Measurements from ENCODE around the gene AKAP8L. TPM values are rescaled to one million over a fixed set of nuclear protein-coding genes. Genes with fewer than 3 reads are reported as not detected.

AKAP8L gene
- total RNA-seq, 4 donors from 2014 or later = 52.8 to 87.8 (median 69.4) TPM

DNA sequence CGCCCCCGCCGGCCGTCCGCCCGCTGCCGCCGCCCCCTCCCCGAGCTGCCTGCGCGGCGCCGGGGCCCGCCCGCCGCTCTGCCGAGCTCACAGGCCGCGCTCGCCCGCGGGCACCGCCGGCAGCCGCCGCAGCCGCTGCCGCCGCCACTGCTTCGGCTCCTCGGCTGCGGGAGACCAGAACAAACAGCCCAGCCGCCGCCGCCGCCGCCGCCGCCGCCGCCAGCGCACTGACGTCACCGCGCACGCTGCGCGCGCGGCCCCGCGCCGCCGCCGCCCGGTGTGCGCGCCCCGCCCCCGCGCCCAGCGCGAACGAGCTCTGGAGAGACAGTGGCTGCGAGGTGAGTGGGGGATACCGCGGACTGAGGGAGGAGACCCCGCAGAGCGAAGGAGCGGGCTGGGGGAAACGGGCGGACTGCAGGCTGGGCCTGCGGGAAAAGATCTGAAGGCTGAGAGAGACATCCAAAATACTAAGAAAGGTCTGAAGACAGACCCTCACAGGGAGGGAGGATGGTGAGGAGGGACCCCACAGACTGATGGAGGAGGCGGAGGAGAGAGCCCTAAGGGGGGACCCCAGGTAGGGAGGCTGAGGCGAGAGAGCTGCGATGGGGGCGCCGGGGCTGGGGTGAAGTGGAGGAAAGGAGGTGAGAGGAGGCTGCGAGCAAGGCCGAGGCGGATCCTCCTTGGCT, 86.3 kb downstream of the AKAP8L start, which contains the start of gene BRD4:
BRD4 (minus strand) TSS at position 229 of the 686 bp plus-strand sequence. CDS start 59,440 bp downstream, outside the sequence.
- peak in 1 of 2 donors; percentile 69 for TF ChIP-seq POLR2AphosphoS5 (IDR thresholded peaks at IDR 0.05)
- TF ChIP-seq EP300 (IDR thresholded peaks at IDR 0.05) = no peak
- H3K27ac ChIP-seq (replicated peaks in 1 of 4) = peak within 1 kb of the TSS; percentile 87 to 96 (median 94)
- WGBS = 9% methylated on average over 17 of the region's 81 CpGs
- intact Hi-C loops (cut with DNase I) = no loop called here
- H3K27me3 ChIP-seq = no peaks in the 10 kb centered on the region
- H3K36me3 ChIP-seq = peaks cover 0 to under 1% (median 0%) of the 10 kb centered on the region in 4 donors
- no peaks in the 10 kb centered on the region for H3K9me3 ChIP-seq
- DNase-seq (ENCODE audit: extremely low spot score) = no peak
- H3K4me3 ChIP-seq = peak within 1 kb of the TSS; percentile 92 to 99 (median 94)
- H3K4me1 ChIP-seq = peaks cover 47 to 56% (median 54%) of the 10 kb centered on the region in 4 donors

DNA sequence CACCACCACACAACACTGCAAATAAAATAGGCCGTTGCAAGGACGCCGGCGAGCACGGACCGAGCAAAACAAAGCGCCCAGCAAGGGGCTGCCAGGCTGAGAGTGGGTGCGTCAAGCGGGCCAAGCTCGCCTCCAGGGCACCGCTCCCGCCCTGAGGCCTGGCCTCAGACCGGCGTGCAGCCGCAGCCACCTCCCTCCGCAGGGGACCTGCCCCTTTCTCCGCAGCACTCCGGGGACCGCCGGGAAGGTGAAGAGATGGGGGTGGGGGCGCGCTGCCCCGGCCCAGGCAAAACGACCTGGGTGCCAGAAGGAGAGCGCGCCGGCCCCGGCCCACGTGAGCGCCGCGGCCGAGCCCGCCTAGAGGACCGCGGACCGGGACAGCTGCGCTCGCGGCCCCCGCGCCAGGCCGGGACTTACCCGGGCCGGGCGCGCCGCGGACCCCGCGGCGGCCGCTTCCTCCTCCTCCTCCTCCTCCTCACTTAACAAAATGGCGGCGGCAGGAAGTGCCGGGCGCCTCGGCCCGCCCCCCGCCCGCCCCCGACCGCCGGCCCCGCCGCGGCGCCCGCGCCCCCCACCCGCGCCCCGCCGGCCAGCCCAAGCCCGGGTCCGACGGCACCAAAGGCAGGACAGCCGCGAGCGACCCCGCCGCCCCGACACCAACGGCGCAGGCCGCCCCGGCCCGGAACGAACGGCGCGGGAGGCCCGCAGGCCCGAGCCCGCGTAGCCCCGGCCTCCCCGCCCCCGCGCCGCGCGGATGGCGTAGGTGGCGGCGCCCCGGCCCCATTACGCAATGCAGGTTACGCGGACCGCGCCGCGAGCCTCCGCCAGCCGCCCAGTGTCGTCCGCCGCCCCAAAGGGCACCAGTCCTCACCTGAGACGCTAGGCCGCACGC, 87.1 kb downstream of the AKAP8L start:
- Histone ChIP-seq H3K9me3 (no peaks in the 10 kb centered on the region), H3K4me3 (peak overlapping the region; percentile 92 to 99 (median 94)), H3K27ac (replicated peaks in 1 of 4) (peak overlapping the region; percentile 87 to 96 (median 94)), H3K36me3 (no peaks in the 10 kb centered on the region), H3K27me3 (no peaks in the 10 kb centered on the region), H3K4me1 (peaks cover 55 to 63% (median 57%) of the 10 kb centered on the region in 4 donors)
- WGBS = 0% methylated on average over 9 of the region's 122 CpGs
- intact Hi-C loops (cut with DNase I) = loop anchor here (2.0 kb wide), 1 partner anchor 67 kb away; no protein-coding TSS in a partner anchor
- TF ChIP-seq POLR2A (IDR thresholded peaks at IDR 0.05; ENCODE audit: low read depth) (no peak), POLR2AphosphoS5 (IDR thresholded peaks at IDR 0.05) (no peak), EP300 (IDR thresholded peaks at IDR 0.05) (no peak)
- TF ChIP-seq, protein P1, sequence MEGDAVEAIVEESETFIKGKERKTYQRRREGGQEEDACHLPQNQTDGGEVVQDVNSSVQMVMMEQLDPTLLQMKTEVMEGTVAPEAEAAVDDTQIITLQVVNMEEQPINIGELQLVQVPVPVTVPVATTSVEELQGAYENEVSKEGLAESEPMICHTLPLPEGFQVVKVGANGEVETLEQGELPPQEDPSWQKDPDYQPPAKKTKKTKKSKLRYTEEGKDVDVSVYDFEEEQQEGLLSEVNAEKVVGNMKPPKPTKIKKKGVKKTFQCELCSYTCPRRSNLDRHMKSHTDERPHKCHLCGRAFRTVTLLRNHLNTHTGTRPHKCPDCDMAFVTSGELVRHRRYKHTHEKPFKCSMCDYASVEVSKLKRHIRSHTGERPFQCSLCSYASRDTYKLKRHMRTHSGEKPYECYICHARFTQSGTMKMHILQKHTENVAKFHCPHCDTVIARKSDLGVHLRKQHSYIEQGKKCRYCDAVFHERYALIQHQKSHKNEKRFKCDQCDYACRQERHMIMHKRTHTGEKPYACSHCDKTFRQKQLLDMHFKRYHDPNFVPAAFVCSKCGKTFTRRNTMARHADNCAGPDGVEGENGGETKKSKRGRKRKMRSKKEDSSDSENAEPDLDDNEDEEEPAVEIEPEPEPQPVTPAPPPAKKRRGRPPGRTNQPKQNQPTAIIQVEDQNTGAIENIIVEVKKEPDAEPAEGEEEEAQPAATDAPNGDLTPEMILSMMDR (IDR thresholded peaks at IDR 0.05) = no peak
- DNase-seq (ENCODE audit: extremely low spot score) = no peak

DNA sequence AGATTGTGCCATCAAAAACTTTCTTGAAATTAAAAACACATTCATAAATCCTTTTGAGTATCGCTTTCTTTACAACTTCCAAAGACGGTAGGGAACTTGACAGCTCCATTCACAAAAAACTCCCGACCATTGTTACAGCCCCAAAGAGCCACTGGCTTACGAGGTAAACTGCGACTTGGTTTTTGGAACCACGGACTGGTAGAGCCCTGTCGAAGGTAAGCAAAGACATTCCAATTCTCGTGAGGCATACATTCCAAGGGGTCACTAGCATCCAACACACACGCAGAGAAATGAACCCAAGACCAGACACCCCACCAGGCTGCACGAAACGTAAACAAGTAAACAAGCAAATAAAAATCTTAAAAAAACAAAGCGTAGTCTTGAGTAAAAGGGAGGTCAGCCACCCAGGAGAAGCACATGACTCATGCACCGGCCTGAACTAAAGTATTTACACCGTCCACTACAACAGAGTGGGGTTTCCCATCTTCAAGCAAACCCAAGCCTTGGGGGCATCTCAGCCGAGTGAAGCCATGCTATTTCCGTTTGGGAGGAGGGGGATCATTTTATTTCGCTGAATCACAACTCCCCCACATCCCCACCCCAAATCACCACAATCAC, 87.9 kb downstream of the AKAP8L start:
- 5% methylated on average over 16 of the region's 17 CpGs for WGBS
- no peak for TF ChIP-seq EP300 (IDR thresholded peaks at IDR 0.05)
- peak overlapping the region; percentile 87 to 96 (median 94) for H3K27ac ChIP-seq (replicated peaks in 1 of 4)
- H3K36me3 ChIP-seq = no peaks in the 10 kb centered on the region
- H3K27me3 ChIP-seq = no peaks in the 10 kb centered on the region
- intact Hi-C loops (cut with DNase I) = loop anchor here (2.0 kb wide), 1 partner anchor 66 kb away; no protein-coding TSS in a partner anchor
- no peaks in the 10 kb centered on the region for H3K9me3 ChIP-seq
- peak overlapping the region; percentile 92 to 99 (median 94) for H3K4me3 ChIP-seq
- no peak for DNase-seq (ENCODE audit: extremely low spot score)
- peaks cover 59 to 71% (median 63%) of the 10 kb centered on the region in 4 donors for H3K4me1 ChIP-seq

Small RNA genes within 50 kb of the gene (small RNA-seq; reads per million reads assigned to genes)
- gene AC005776.1 (0 reads per million in 3 donors), gene MIR1470 (0 reads per million in 3 donors)

Other genes with a start within 250 kb of the AKAP8L start
- gene NOTCH3, start 218.0 kb downstream of the AKAP8L start, total RNA-seq = 10 to 100 TPM; 19.9 to 78.7 (median 49.1) TPM
- gene EPHX3, start 186.5 kb downstream of the AKAP8L start, total RNA-seq = 1 to 10 TPM in 1 of 4 donors, not detected in 3; 1.6 TPM
- gene BRD4, start 86.4 kb downstream of the AKAP8L start, total RNA-seq = 10 to 100 TPM; 34.1 to 48.1 (median 37.5) TPM
- 10 to 100 TPM; 25.2 to 34.3 (median 29.6) TPM for gene AKAP8, start 39.2 kb downstream of the AKAP8L start, total RNA-seq
- gene WIZ, start 31.0 kb upstream of the AKAP8L start, total RNA-seq = 10 to 100 TPM; 36.1 to 74.3 (median 50.3) TPM
- gene RASAL3, start 45.6 kb upstream of the AKAP8L start, total RNA-seq = 1 to 10 TPM; 2.5 to 3.9 (median 2.8) TPM
- not detected for gene PGLYRP2, start 60.5 kb upstream of the AKAP8L start, total RNA-seq
- not detected for gene CYP4F22, start 89.5 kb upstream of the AKAP8L start, total RNA-seq
- not detected for gene CYP4F8, start 196.2 kb upstream of the AKAP8L start, total RNA-seq
- gene CYP4F3, start 221.9 kb upstream of the AKAP8L start, total RNA-seq = under 1 TPM in 2 of 4 donors, not detected in 2; 0.06 to 0.66 TPM

Data from esophagus muscularis mucosa (tissue), 4 donors.